Psoas muscle (tissue), 8 donors: Measurements from ENCODE around the gene OR10G7. TPM values are rescaled to one million over a fixed set of nuclear protein-coding genes. Genes with fewer than 3 reads are reported as not detected.

Experiments
- ATAC-seq, 4 donors: fragments of 200-7000 bp; cut with Tn5 transposase; one replicate each; pipeline ENCODE4 v1.9.1; 2020; ENCODE audit warnings: moderate library complexity in 3 of 4, mild to moderate bottlenecking in 2 of 4
- DNase-seq, 2 donors: peaks; one replicate each; pipeline ENCODE4 v3.0.0-alpha.2; 2020
- H3K27ac ChIP-seq: fragments of 200-600 bp; one replicate; pipeline ENCODE4 v1.8.0; 2022
- H3K27me3 ChIP-seq, 3 donors: fragments of 200-600 bp in 1 of 3; one replicate each; pipeline versions ENCODE4 v1.6.1 to v1.8.0; 2013 to 2022; ENCODE audit warnings: low read length in 2 of 3, mild to moderate bottlenecking in 2 of 3, moderate library complexity in 1 of 3; ENCODE audit not compliant: insufficient read depth in 3 of 3
- H3K36me3 ChIP-seq, 2 donors: fragments of 200-600 bp in 1 of 2; one replicate each; pipeline versions ENCODE4 v1.6.1 to v1.8.0; 2013 to 2022; ENCODE audit warnings: low read depth in 1 of 2, mild to moderate bottlenecking in 1 of 2, moderate library complexity in 1 of 2; ENCODE audit not compliant: insufficient read depth in 1 of 2
- H3K4me1 ChIP-seq: fragments of 200-600 bp; one replicate; pipeline ENCODE4 v1.8.0; 2022
- H3K4me3 ChIP-seq: fragments of 200-600 bp; one replicate; pipeline ENCODE4 v1.8.0; 2022; ENCODE audit warnings: mild to moderate bottlenecking
- H3K9me3 ChIP-seq: fragments of 200-600 bp; one replicate; pipeline ENCODE4 v1.8.0; 2022
- WGBS, 3 donors: extraction: QIAGEN DNeasy Blood & Tissue Kit; methylation state at CpG; one replicate each; pipeline versions ENCODE4 v1.1.6 to v1.1.7; 2013; 5-methylcytosine and 5-hydroxymethylcytosine counted together
- intact Hi-C, 2 donors: fragments of 100-400 bp; cut with DNase I; formaldehyde crosslinking; loops; one replicate each; pipeline versions ENCODE4 v1.11.0 to v1.14.2; 2022
- long read RNA-seq, 2 donors: library from polyadenylated mRNA; unstranded; transcript quantifications; one replicate each; pipeline ENCODE4 v2.0.0, GENCODE V29; 2021
- polyA plus RNA-seq, 3 donors: library from polyadenylated mRNA; stranded (reverse); fragments of 200-250 nt; gene quantifications; one replicate each; pipeline ENCODE4 v1.2.3, GENCODE V29; 2013
- total RNA-seq, 4 donors: library from RNA; stranded (reverse); fragmentation: NEBNext Ultra II Directional in 2 of 4; extraction: Animal tissue kit (Norgen Biotek cat#: 25700) in 2 of 4; gene quantifications; one replicate each; pipeline versions ENCODE4 v1.2.1 to v1.2.4, GENCODE V29; 2021 to 2023
- TF ChIP-seq, protein P1 (sequence below): fragments of 200-600 bp; IDR thresholded peaks from one replicate; pipeline ENCODE4 v1.8.0; 2022; ENCODE audit warnings: antibody characterized with exemption
- donor health status: healthy with polysubstance abuse.
- donor health status: DM: no; HTN: no; CAD: no; lungs with moderate emphysema.
- donor health status: Bipolar disorder and iron deficiency.
- donor health status: healthy.
- donor health status: DM: yes; HTN: yes; CAD: no.
- donor health status: DM: no; HTN: no; CAD: no.
- donor health status: DM: no; HTN: no; CAD: no.
- donor health status: DM: yes; HTN: yes; CAD: no.

Gene OR10G7, protein sequence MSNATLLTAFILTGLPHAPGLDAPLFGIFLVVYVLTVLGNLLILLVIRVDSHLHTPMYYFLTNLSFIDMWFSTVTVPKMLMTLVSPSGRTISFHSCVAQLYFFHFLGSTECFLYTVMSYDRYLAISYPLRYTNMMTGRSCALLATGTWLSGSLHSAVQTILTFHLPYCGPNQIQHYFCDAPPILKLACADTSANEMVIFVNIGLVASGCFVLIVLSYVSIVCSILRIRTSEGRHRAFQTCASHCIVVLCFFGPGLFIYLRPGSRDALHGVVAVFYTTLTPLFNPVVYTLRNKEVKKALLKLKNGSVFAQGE
- not detected for total RNA-seq
- polyA plus RNA-seq = not detected
- long read RNA-seq, donor 1 = 0 reads
- long read RNA-seq, donor 2 = 0 reads

DNA sequence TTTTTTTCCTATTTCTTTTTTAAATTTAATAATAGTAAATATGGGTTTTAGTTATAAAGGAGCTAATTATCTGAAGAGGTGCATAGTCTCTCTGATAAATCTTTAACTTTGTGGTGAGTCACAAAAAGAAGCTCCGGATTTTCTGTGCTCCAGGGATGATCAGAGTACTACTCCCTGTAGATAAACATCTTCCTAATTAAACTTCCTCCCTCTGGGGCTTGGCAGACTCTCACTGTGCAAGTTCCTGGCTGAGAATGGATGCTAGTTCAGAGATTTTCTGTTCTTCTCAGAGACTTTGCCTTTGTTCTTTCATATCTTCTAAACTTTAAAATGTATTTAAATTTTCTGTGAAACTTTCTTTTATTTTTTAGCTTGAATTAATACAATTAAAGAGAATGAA lies at the start of gene OR10G7:
Gene OR10G7 (minus strand): TSS at position 72 of the 400 bp plus-strand sequence. CDS start 2,324 bp downstream, outside the sequence.
- Histone ChIP-seq H3K36me3 (no peaks in the 10 kb centered on the region), H3K27me3 (no peaks in the 10 kb centered on the region), H3K9me3 (no peaks in the 10 kb centered on the region), H3K4me3 (no peak within 1 kb of the TSS), H3K27ac (no peak within 1 kb of the TSS), H3K4me1 (no peaks in the 10 kb centered on the region)
- DNase-seq = no peak
- intact Hi-C loops = no loop called here
- ATAC-seq = no peak
- WGBS, 3 donors = 9 to 21% (median 13%) methylated on average over 1 of the region's 1 CpG
- TF ChIP-seq, protein P1, sequence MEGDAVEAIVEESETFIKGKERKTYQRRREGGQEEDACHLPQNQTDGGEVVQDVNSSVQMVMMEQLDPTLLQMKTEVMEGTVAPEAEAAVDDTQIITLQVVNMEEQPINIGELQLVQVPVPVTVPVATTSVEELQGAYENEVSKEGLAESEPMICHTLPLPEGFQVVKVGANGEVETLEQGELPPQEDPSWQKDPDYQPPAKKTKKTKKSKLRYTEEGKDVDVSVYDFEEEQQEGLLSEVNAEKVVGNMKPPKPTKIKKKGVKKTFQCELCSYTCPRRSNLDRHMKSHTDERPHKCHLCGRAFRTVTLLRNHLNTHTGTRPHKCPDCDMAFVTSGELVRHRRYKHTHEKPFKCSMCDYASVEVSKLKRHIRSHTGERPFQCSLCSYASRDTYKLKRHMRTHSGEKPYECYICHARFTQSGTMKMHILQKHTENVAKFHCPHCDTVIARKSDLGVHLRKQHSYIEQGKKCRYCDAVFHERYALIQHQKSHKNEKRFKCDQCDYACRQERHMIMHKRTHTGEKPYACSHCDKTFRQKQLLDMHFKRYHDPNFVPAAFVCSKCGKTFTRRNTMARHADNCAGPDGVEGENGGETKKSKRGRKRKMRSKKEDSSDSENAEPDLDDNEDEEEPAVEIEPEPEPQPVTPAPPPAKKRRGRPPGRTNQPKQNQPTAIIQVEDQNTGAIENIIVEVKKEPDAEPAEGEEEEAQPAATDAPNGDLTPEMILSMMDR = no peak

DNA sequence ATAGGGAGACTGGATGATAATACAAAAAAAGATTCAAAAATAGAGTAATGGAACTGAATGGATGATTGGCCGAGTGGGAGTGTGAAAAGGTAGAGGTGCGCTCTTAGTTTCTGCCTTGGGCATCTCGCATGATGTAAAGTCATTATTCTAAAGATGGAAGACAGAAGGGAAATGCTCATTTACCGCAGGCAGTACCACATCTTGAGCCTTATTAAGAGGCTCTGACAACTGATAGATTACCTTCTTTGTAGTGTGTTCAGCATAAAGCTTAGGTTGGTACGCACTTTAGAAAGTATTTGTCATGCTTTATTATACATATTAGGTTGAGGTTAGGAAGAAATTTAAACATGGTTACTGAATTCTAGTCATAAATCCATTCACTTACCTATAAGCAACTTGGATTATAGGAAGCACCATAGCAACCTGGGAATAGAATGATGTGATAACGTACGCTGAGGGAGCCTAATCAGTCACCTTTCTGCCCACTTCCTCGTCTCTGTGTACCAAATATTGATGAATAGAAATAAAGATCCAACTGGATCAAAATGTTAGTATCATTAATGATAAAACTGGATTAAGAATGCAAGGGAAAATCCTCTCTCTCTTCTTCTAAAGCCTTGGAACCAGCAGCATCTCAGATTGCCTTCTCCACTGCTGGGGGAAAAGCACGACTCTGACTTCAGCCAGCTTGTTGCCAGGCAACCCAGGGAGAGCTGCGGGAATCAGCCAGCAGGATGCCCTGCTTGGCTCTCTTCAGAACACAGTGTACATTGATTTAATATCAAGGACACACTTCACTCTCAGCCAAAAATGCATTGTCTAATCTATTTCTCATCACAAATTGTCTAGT lies 45.1 kb upstream of the OR10G7 start:
- H3K4me1 ChIP-seq = no peaks in the 10 kb centered on the region
- H3K27ac ChIP-seq = no peak overlapping the region
- intact Hi-C loops = no loop called here
- TF ChIP-seq, protein P1 = no peak
- H3K36me3 ChIP-seq = no peaks in the 10 kb centered on the region
- DNase-seq = no peak
- peaks cover 0 to 5% (median 0%) of the 10 kb centered on the region in 3 donors for H3K27me3 ChIP-seq
- no peak overlapping the region for H3K4me3 ChIP-seq
- 51 to 54% (median 53%) methylated on average over 10 of the region's 10 CpGs for WGBS, 3 donors
- no peak for ATAC-seq
- no peaks in the 10 kb centered on the region for H3K9me3 ChIP-seq

DNA sequence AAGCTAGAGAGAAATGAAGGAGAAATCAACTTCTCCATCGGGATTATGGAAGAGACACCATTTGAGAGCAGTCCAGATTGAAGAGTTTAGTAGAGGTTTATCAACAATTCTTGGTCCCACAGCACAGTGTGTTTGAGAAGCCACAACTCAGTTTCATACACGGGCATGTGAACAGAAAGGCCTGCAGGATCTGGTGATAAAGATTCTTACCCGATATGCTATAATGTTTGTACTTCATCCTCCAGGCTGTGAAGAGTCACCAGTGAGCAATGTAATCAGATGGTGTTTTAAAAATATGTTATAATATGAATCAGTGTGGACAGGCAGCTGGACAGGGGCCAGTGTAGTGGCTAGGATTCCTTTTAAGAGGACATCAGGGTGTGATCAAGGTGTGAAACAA lies 44.5 kb upstream of the OR10G7 start:
- ATAC-seq (no peak), DNase-seq (no peak)
- intact Hi-C loops = no loop called here
- no peaks in the 10 kb centered on the region for H3K4me1 ChIP-seq
- H3K27ac ChIP-seq = no peak overlapping the region
- H3K27me3 ChIP-seq = peaks cover 0 to 5% (median 0%) of the 10 kb centered on the region in 3 donors
- TF ChIP-seq, protein P1 = no peak
- WGBS, 3 donors = 71 to 77% (median 75%) methylated on average over 3 of the region's 3 CpGs
- H3K4me3 ChIP-seq = no peak overlapping the region
- no peaks in the 10 kb centered on the region for H3K36me3 ChIP-seq
- H3K9me3 ChIP-seq = no peaks in the 10 kb centered on the region

DNA sequence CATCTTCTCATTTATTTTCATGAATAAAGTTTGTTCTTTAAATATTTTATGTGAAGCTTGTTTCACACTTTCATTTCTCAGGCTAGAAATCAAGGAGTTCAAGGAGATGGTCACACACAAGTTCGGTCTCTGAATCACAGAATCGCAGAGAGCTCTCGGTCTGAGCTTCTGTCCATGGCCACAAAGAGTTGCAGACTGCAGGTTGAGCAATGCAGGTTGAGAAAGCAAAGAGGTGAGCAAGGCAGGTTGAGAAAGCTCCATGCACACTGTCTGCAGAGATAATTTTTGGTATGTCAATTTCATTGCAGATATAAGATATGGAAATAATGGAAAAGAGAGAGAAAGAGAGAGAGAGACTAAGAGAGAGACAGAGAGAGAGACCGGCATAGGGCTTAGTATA lies 41.2 kb upstream of the OR10G7 start:
- no peaks in the 10 kb centered on the region for H3K4me1 ChIP-seq
- intact Hi-C loops = no loop called here
- 83 to 86% (median 84%) methylated on average over 4 of the region's 4 CpGs for WGBS, 3 donors
- ATAC-seq (no peak), DNase-seq (no peak)
- no peak overlapping the region for H3K4me3 ChIP-seq
- no peaks in the 10 kb centered on the region for H3K9me3 ChIP-seq
- peaks cover 0 to 8% (median 0%) of the 10 kb centered on the region in 3 donors for H3K27me3 ChIP-seq
- TF ChIP-seq, protein P1 = no peak
- no peak overlapping the region for H3K27ac ChIP-seq
- H3K36me3 ChIP-seq = no peaks in the 10 kb centered on the region
